ENCODE measurements around the gene NFASC. TPM values are rescaled to one million over a fixed set of nuclear protein-coding genes. Genes with fewer than 3 reads are reported as not detected.

The NFASC gene
- polyA plus RNA-seq, 3 donors: 0.08 TPM; not detected in 2

DNA sequence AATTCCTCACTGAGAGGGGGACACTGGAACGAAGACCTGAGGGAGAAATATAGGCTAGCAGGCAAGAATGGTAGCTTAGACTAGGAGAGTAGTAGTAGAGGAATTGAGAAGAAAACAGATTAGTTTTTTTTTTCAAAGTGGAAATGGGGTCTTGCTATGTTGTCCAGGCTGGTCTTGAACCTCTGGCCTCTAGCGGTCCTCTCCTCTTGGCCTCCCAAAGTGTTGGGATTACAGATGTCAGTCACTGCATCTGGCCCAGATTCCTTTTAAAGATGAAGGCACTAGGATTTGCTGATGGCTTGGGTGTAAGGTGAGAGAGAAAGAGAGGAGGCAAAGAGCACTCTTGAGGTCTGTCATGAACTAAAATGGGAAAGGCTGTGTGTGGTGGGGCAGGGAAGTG lies 30.1 kb downstream of the NFASC start:
- H3K9me3 ChIP-seq (replicated peaks in 1 of 2; ENCODE audit: control insufficient read depth in 1 of 2, insufficient read depth in 1 of 2, low read length in 2 of 2): no peaks in the 10 kb centered on the region
- intact Hi-C loops (cut with micrococcal nuclease): no loop called here
- no peaks in the 10 kb centered on the region for H3K79me2 ChIP-seq (ENCODE audit: insufficient read depth, low read length)
- 95% methylated on average over 2 of the region's 2 CpGs for WGBS (ENCODE audit: insufficient coverage)
- no peaks in the 10 kb centered on the region for H3K4me1 ChIP-seq (ENCODE audit: control insufficient read depth in 1 of 2, insufficient read depth in 2 of 2, low read length in 2 of 2)
- H3K9ac ChIP-seq (ENCODE audit: insufficient read depth, low read length, poor library complexity, severe bottlenecking): no peak overlapping the region
- H4K20me1 ChIP-seq (ENCODE audit: insufficient read depth, low read length): no peaks in the 10 kb centered on the region
- H3K36me3 Mint-ChIP-seq: no peaks in the 10 kb centered on the region
- no peak overlapping the region for H3K4me3 Mint-ChIP-seq
- H3K27me3 ChIP-seq (ENCODE audit: control insufficient read depth in 2 of 2, insufficient read depth in 2 of 2, low read length in 2 of 2): peaks cover 0 to 6% of the 10 kb centered on the region in 2 donors
- DNase-seq: no peak
- no peaks in the 10 kb centered on the region for H3K4me1 Mint-ChIP-seq
- no peak overlapping the region for H3K27ac ChIP-seq (ENCODE audit: low read depth in 1 of 2, low read length in 2 of 2)
- no peak overlapping the region for H3K4me2 ChIP-seq (replicated peaks; ENCODE audit: extremely low read depth, low read length, poor library complexity, severe bottlenecking)
- no peak overlapping the region for H3K27ac Mint-ChIP-seq
- H3K36me3 ChIP-seq (replicated peaks in 1 of 2; ENCODE audit: control insufficient read depth in 1 of 2, insufficient read depth in 2 of 2, low read length in 2 of 2): no peaks in the 10 kb centered on the region
- H3K4me3 ChIP-seq (replicated peaks in 1 of 3; ENCODE audit: low read depth in 2 of 3, low read length in 3 of 3): no peak overlapping the region
- TF ChIP-seq, protein P1, sequence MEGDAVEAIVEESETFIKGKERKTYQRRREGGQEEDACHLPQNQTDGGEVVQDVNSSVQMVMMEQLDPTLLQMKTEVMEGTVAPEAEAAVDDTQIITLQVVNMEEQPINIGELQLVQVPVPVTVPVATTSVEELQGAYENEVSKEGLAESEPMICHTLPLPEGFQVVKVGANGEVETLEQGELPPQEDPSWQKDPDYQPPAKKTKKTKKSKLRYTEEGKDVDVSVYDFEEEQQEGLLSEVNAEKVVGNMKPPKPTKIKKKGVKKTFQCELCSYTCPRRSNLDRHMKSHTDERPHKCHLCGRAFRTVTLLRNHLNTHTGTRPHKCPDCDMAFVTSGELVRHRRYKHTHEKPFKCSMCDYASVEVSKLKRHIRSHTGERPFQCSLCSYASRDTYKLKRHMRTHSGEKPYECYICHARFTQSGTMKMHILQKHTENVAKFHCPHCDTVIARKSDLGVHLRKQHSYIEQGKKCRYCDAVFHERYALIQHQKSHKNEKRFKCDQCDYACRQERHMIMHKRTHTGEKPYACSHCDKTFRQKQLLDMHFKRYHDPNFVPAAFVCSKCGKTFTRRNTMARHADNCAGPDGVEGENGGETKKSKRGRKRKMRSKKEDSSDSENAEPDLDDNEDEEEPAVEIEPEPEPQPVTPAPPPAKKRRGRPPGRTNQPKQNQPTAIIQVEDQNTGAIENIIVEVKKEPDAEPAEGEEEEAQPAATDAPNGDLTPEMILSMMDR (IDR thresholded peaks at IDR 0.05): no peak
- no peak overlapping the region for H2AFZ ChIP-seq (ENCODE audit: insufficient read depth, low read depth, low read length, poor library complexity, severe bottlenecking)
- peaks cover 0 to 29% (median 15%) of the 10 kb centered on the region in 3 donors for H3K27me3 Mint-ChIP-seq (ENCODE audit: low read depth in 3 of 3)
- H3K9me3 Mint-ChIP-seq: peaks cover 0 to 3% (median 0%) of the 10 kb centered on the region in 7 donors

DNA sequence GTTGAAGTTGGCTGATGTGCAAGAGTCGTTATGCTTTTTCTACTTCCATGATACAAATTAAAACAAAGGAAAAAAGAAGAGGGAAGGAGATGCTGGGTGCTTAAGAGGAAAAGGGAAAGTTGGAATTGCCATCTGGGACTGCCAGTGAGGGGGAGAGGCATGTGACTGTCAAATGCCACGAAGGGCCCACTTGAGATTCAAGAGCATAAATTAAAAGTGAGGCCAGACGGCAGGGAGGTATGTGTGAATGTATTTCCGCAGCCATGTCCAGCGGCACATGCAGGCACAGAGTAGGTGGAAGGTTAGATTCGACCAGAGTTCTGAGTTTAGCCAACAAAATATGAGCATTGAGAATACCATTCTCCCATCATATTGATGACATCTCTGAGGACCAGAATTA lies 32.0 kb downstream of the NFASC start:
- no peak for DNase-seq
- no peak overlapping the region for H3K27ac ChIP-seq (ENCODE audit: low read depth in 1 of 2, low read length in 2 of 2)
- H3K27ac Mint-ChIP-seq: no peak overlapping the region
- H3K4me3 ChIP-seq (replicated peaks in 1 of 3; ENCODE audit: low read depth in 2 of 3, low read length in 3 of 3): no peak overlapping the region
- H3K79me2 ChIP-seq (ENCODE audit: insufficient read depth, low read length): no peaks in the 10 kb centered on the region
- H3K36me3 ChIP-seq (replicated peaks in 1 of 2; ENCODE audit: control insufficient read depth in 1 of 2, insufficient read depth in 2 of 2, low read length in 2 of 2): no peaks in the 10 kb centered on the region
- H3K4me3 Mint-ChIP-seq: no peak overlapping the region
- no peaks in the 10 kb centered on the region for H3K4me1 Mint-ChIP-seq
- H4K20me1 ChIP-seq (ENCODE audit: insufficient read depth, low read length): no peaks in the 10 kb centered on the region
- intact Hi-C loops (cut with micrococcal nuclease): no loop called here
- no peak overlapping the region for H3K9ac ChIP-seq (ENCODE audit: insufficient read depth, low read length, poor library complexity, severe bottlenecking)
- H3K9me3 Mint-ChIP-seq: peaks cover 0 to 3% (median 0%) of the 10 kb centered on the region in 7 donors
- 80% methylated on average over 3 of the region's 6 CpGs for WGBS (ENCODE audit: insufficient coverage)
- H3K4me2 ChIP-seq (replicated peaks; ENCODE audit: extremely low read depth, low read length, poor library complexity, severe bottlenecking): no peak overlapping the region
- no peaks in the 10 kb centered on the region for H3K9me3 ChIP-seq (replicated peaks in 1 of 2; ENCODE audit: control insufficient read depth in 1 of 2, insufficient read depth in 1 of 2, low read length in 2 of 2)
- no peaks in the 10 kb centered on the region for H3K36me3 Mint-ChIP-seq
- H2AFZ ChIP-seq (ENCODE audit: insufficient read depth, low read depth, low read length, poor library complexity, severe bottlenecking): no peak overlapping the region
- H3K4me1 ChIP-seq (ENCODE audit: control insufficient read depth in 1 of 2, insufficient read depth in 2 of 2, low read length in 2 of 2): no peaks in the 10 kb centered on the region
- TF ChIP-seq, protein P1 (IDR thresholded peaks at IDR 0.05): no peak
- H3K27me3 Mint-ChIP-seq (ENCODE audit: low read depth in 3 of 3): peaks cover 0 to 29% (median 15%) of the 10 kb centered on the region in 3 donors
- peaks cover 8 to 9% of the 10 kb centered on the region in 2 donors for H3K27me3 ChIP-seq (ENCODE audit: control insufficient read depth in 2 of 2, insufficient read depth in 2 of 2, low read length in 2 of 2)

All from CD14-positive monocyte (primary cell).